HepG2 (cell line): ENCODE measurements around the gene C16orf86. TPM values are rescaled to one million over a fixed set of nuclear protein-coding genes. Genes with fewer than 3 reads are reported as not detected.
A peak's percentile ranks its signal among the peaks of the same experiment; 100 is the strongest.

Source experiments
- BCLAF1 ChIP-seq: fragments of 450-650 bp; IDR thresholded peaks from 2 replicates; pipeline ENCODE4 v1.6.1; 2017; ENCODE audit warnings: mild to moderate bottlenecking
- FLYWCH1 ChIP-seq: sonication (generic); formaldehyde crosslinking; IDR thresholded peaks from 2 replicates; pipeline ENCODE4 v1.8.1; 2023; ENCODE audit warnings: mild to moderate bottlenecking, missing genetic modification reagents
- GABPB1 ChIP-seq: IDR thresholded peaks from 2 replicates; pipeline ENCODE4 v1.6.1; 2016; ENCODE audit warnings: mild to moderate bottlenecking, missing genetic modification reagents, moderate library complexity, missing compliant biosample characterization
- HNF1A ChIP-seq, 2 experiments: sonication (generic) in 1 of 2; formaldehyde crosslinking in 1 of 2; IDR thresholded peaks; 2 replicates each; pipeline versions ENCODE4 v1.4.0 to v1.6.1; 2016 to 2020; ENCODE audit warnings: borderline replicate concordance in 1 of 2, low read depth in 1 of 2, mild to moderate bottlenecking in 1 of 2, missing genetic modification reagents in 1 of 2
- HOXA9 ChIP-seq: sonication (generic); formaldehyde crosslinking; IDR thresholded peaks from 2 replicates; pipeline ENCODE4 v1.8.1; 2022; ENCODE audit warnings: missing genetic modification reagents, mild to moderate bottlenecking, moderate library complexity, borderline replicate concordance
- KDM4B ChIP-seq: sonication (generic); formaldehyde crosslinking; IDR thresholded peaks from 2 replicates; pipeline ENCODE4 v1.4.0; 2020; ENCODE audit warnings: missing genetic modification reagents
- MTERF4 ChIP-seq: sonication (generic); formaldehyde crosslinking; IDR thresholded peaks from 2 replicates; pipeline ENCODE4 v1.8.0; 2023; ENCODE audit warnings: mild to moderate bottlenecking, missing genetic modification reagents
- POGZ ChIP-seq: sonication (generic); formaldehyde crosslinking; IDR thresholded peaks from 2 replicates; pipeline ENCODE4 v1.4.0; 2020; ENCODE audit warnings: mild to moderate bottlenecking, missing genetic modification reagents
- PPARG ChIP-seq: conservative IDR thresholded peaks from 2 replicates; pipeline ENCODE4 v1.6.1; 2016; ENCODE audit warnings: missing biosample characterization, missing genetic modification reagents
- RELA ChIP-seq: sonication (generic); formaldehyde crosslinking; IDR thresholded peaks from 2 replicates; pipeline ENCODE4 v1.4.0; 2020; ENCODE audit warnings: missing genetic modification reagents
- ZBTB38 ChIP-seq: sonication (generic); formaldehyde crosslinking; IDR thresholded peaks from 2 replicates; pipeline ENCODE4 v1.5.1; 2020; ENCODE audit warnings: mild to moderate bottlenecking, missing genetic modification reagents
- ZNF101 ChIP-seq: sonication (generic); formaldehyde crosslinking; IDR thresholded peaks from 2 replicates; pipeline ENCODE4 v1.4.0; 2020; ENCODE audit warnings: mild to moderate bottlenecking, low read depth, missing genetic modification reagents, borderline replicate concordance
- ZNF276 ChIP-seq: sonication (generic); formaldehyde crosslinking; IDR thresholded peaks from 2 replicates; pipeline ENCODE4 v1.4.0; 2020; ENCODE audit warnings: mild to moderate bottlenecking, low read depth, missing genetic modification reagents
- ZNF619 ChIP-seq: sonication (generic); formaldehyde crosslinking; IDR thresholded peaks from 2 replicates; pipeline ENCODE4 v1.4.0; 2020; ENCODE audit warnings: mild to moderate bottlenecking, missing genetic modification reagents
- ZNF7 ChIP-seq: IDR thresholded peaks from 2 replicates; pipeline ENCODE4 v1.6.1; 2016; ENCODE audit warnings: missing biosample characterization, missing genetic modification reagents
- ZNF841 ChIP-seq: sonication (generic); formaldehyde crosslinking; IDR thresholded peaks from 2 replicates; pipeline ENCODE4 v1.8.1; 2023; ENCODE audit warnings: missing genetic modification reagents, borderline replicate concordance
- ZSCAN29 ChIP-seq: sonication (generic); formaldehyde crosslinking; conservative IDR thresholded peaks from 2 replicates; pipeline ENCODE4 v1.4.0; 2020; ENCODE audit warnings: mild to moderate bottlenecking, missing genetic modification reagents
- polyA plus RNA-seq, 8 experiments: library from polyadenylated mRNA; depleted of rRNA in 3 of 8; stranded (reverse) in 7 of 8; unstranded in 1 of 8; fragments of >200 nt; fragmentation: Illumina TruSeq in 4 of 8; extraction: Trizol in 4 of 8; gene quantifications; 2 replicates each; pipeline versions ENCODE4 v1.2.1 to v1.2.3, GENCODE V29; 2011 to 2016; ENCODE audit warnings: low read depth in 4 of 8, missing spikeins in 1 of 8, mixed read lengths in 1 of 8; ENCODE audit not compliant: insufficient read depth in 1 of 8
- total RNA-seq, 5 experiments: library from RNA; depleted of rRNA; stranded (reverse); fragments of >200 nt; fragmentation: Illumina TruSeq; extraction: Trizol; gene quantifications; 2 replicates each; pipeline ENCODE4 v1.2.3, GENCODE V29; 2016; ENCODE audit warnings: low read depth in 1 of 5

C16orf86 gene
- total and polyA plus RNA-seq, 2 of the 13 experiments (the other 11 are each of a cell fraction or from before 2014, with no cell fraction given) = 1.5 to 3.1 TPM

GRCh38 chr16:67666032-67666551 is 522 bp upstream of the C16orf86 start (continued):
- no peak for TF ChIP-seq HNF1A (IDR thresholded peaks at IDR 0.05; ENCODE audit: low read depth)
- 0 out of 2 replicates have a peak, but pooled peaks have one; percentile 8 for TF ChIP-seq HNF1A (CRISPR knock-in tag; IDR thresholded peaks at IDR 0.05; ENCODE audit: borderline replicate concordance)
- TF ChIP-seq POGZ = peak; percentile 22; the same call in 1 of the 2 replicates
- TF ChIP-seq ZNF101 = no peak
- TF ChIP-seq RELA (CRISPR knock-in tag) = no peak; the same call in 1 of the 2 replicates
- TF ChIP-seq MTERF4 (CRISPR knock-in tag) = 0 out of 2 replicates have a peak, but pooled peaks have one; percentile 44
- no peak for TF ChIP-seq ZNF619 (CRISPR knock-in tag)
- no peak for TF ChIP-seq GABPB1 (CRISPR knock-in tag)
- TF ChIP-seq ZNF841 (CRISPR knock-in tag) = no peak
- peak; percentile 23; the same call in 1 of the 2 replicates for TF ChIP-seq ZBTB38 (CRISPR knock-in tag)
- no peak for TF ChIP-seq BCLAF1
- no peak for TF ChIP-seq ZNF7
- TF ChIP-seq ZSCAN29 (CRISPR knock-in tag) = no peak
- TF ChIP-seq FLYWCH1 (CRISPR knock-in tag) = no peak; the same call in 1 of the 2 replicates
- no peak; the same call in 1 of the 2 replicates for TF ChIP-seq PPARG (CRISPR knock-in tag)
- TF ChIP-seq ZNF276 (CRISPR knock-in tag) = 0 out of 2 replicates have a peak, but pooled peaks have one; percentile 18
- no peak for TF ChIP-seq HOXA9 (CRISPR knock-in tag)
- 0 out of 2 replicates have a peak, but pooled peaks have one; percentile 38 for TF ChIP-seq KDM4B (CRISPR knock-in tag)
